HG03439 (cell line): Measurements from ENCODE around the gene LPCAT1.

Source experiments
- ATAC-seq: cut with Tn5 transposase; IDR thresholded peaks from one replicate; pipeline ENCODE4 v1.9.1; 2021; ENCODE audit warnings: mild to moderate bottlenecking, moderate library complexity; ENCODE audit not compliant: unreplicated experiment

The LPCAT1 gene

DNA sequence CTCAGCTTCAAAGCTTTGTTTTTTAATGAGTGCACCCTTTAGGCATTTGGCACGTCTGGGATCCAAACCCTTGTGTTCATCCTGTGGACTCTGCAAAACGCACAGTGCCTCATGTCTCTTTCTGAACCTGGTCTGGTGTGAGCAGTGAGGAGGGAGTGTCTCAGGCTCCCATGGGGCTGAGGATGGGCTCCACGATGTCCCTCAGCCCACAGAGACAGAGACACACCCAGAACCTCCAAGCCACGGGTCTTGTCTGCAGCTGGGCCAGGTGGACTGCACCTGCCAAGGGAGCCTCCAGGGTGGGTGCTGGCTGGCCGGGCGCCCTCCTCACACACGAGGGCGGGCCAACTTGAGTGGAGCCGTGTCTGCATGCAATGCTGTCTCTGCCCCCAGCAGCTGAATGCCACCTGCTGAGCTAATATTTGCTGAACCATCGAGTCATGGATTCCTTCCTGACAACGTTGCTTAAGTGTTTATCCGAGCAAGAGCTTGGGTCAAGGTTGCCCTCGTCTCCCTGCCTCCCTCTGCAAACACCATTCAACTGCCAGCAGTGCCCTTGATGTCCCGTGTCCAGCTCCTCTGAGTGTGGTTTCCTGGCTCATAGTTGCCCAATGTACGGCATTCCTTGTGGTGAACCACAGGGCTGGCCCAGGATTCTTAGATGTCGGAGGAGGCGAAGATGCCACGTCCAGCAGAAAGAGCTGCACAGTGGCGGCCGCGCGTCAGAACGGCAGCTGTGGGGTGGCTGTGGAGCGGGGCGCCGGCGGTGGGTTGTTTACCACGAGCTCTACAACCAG, 31.4 kb upstream of the LPCAT1 start:
- no peak for ATAC-seq

DNA sequence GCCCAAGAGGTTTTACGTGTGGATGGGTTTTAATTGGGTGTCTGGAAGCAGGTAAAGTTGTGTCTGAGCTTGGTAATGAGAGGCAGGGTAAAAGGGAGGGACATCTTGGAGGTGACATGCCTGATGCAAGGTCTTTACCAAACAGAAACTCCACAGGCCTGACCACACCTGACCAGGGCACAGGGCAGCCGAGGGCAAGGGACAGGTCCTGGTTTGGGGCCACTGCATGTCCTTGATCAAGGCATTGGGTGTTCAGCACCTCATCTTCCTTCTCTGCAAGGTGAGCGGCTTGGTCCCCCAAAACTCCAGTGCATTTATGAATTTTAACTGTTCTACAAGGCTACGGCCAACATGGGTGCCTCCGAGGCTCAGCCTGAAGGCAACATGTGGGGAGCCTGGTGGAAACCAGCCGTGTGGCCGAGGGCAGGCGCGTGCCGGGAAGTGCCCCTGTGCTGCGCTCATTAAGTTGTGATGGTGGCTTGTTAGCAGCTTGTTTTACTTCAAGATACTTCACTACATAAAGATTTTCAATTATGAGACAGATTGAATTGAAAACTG, 30.7 kb upstream of the LPCAT1 start:
- no peak for ATAC-seq

GRCh38 chr5:1553539-1554409, 30.0 kb upstream of the LPCAT1 start:
- no peak for ATAC-seq

GRCh38 chr5:1552521-1553255, 28.9 kb upstream of the LPCAT1 start:
- ATAC-seq, result no peak

DNA sequence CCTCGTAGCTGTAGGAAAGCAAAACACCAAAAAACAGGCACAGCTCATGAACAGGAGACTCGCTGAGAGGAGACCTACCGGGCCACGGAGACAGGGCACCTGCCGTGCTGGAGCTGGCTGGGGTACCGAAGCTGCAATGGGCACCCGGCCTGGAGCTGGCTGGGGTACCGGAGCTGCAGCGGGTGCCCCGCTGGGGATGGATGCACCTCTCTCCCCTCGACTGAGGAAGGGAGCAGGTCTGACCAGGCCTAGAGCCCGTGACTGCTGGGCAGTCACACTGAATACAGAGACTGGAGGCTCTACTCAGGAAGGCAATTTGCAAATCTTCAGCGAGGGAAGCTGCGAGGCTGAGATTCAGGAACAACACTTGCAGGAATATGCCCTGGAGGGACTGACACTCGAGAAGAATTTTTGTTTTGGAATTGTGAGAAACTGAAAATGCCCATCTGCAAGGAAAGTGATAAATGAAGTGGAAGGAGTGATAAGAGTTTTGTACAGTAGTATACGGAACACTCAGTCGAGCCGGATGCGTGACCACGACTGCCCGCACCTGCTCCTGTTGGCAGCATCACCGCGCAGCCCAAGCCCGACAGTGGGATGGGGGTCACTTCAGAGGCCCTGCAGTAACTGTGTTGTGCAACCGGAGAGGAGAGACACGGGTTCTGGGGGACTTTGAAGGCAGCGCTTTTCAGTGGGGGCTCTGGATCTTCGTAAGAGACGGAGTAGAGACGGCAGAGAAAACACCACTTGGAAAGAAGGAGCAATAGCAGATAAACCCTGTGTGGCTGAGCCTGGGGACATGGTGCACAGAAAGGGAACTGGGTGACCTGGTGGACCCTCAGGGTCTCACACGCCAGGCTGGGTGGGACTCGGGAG, 27.9 kb upstream of the LPCAT1 start:
- ATAC-seq, result no peak

GRCh38 chr5:1550287-1551076, 26.7 kb upstream of the LPCAT1 start:
- no peak for ATAC-seq

DNA sequence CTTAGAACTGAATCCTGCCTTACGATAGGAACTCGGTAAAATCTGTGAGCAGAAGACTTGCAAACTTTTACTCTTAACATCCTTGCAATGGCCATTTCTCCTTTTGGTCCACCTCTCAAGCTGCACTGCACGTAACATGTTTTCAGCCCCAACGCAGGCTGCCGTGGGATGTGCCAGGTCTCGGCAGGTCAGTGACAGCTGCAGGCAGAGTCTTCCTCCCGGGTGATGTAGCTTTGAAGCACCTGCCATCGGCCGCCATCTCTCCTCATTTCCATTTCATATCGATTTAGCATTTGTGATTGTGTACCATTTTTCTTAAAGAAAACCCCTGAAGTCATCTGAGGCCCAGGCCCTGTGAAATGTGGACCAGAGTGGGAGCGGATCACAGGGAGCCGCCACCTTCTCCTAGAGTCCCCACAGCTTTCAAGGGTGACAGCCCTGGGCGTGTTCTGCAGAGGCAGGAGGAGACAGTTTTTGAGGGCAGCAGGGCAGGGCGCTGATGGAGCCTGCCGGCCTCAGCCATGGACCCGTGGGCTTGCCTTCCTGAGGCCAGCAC, 25.8 kb upstream of the LPCAT1 start:
- no peak for ATAC-seq

DNA sequence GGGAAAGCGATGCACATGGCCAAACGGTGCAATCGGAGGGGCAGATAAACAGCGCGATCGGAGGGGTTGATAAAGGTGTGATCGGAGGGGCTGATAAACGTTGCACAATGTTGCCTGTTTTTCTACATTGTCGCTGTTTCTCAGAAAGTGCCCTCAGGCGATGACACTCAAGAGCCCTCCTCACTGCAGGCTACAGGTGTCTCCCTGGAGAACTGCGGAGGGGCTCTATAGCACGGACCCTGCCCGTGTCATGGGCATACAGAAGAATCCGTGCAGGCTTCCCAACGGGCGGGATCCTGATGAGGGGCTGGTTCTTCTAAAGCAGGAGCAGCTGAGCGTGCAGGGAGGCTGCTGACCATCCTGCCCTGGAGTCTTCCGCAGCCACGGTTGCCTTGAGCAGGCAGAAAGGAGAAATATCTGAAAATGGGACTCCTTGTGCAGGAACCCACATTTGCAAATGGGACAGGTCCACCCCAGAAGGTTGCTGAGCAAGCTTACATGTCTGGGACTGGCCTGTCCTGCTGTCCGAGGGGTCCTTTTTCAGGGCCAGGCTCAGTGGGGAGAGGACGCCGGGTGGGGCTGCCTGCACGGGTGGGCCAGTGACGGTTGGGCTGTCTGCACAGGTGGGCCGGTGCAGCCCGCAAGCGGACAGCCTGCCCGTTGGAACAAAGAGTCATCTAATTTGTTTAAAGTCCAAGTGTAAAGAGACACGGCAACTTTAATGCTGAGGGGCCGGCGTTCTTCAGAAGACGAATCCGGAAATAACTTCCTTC, 25.1 kb upstream of the LPCAT1 start:
- ATAC-seq, result no peak

GRCh38 chr5:1547655-1548054, 23.9 kb upstream of the LPCAT1 start:
- no peak for ATAC-seq

- no peak for ATAC-seq
These were observed 23.5 kb upstream of the LPCAT1 start for GRCh38 chr5:1547236-1547635.

GRCh38 chr5:1546556-1546955, 22.8 kb upstream of the LPCAT1 start:
- ATAC-seq, result no peak

DNA sequence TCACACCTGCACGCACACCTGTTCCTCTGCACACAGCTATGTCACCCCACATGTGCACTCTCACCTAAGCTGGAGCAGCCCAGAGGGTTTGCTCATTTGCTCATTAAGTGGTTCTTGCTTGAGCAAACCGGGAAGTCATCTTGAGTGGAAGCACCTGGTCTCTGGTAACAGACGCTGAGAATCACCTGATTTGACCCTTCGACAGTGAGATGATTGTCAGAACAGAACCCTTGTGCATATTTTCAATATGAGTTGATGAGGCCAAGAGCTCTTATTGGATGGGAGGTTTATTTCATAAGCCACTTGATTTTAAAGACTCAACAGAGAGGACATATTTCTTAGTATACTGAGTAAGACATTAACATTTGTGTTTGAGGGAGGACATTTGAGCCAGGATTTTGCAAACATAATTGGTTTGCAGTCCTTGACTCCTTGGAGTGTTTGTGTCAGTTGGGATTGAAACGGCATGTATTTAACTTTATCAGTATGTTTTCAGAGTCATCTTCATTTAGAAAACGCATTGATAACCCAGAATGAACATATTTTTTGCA, 22.1 kb upstream of the LPCAT1 start:
- no peak for ATAC-seq

- ATAC-seq, result no peak
These were observed 21.5 kb upstream of the LPCAT1 start for GRCh38 chr5:1545126-1545804.

- ATAC-seq, result no peak
These were observed 20.7 kb upstream of the LPCAT1 start for GRCh38 chr5:1544294-1544961.

GRCh38 chr5:1543398-1544293, 19.9 kb upstream of the LPCAT1 start:
- ATAC-seq, result no peak

DNA sequence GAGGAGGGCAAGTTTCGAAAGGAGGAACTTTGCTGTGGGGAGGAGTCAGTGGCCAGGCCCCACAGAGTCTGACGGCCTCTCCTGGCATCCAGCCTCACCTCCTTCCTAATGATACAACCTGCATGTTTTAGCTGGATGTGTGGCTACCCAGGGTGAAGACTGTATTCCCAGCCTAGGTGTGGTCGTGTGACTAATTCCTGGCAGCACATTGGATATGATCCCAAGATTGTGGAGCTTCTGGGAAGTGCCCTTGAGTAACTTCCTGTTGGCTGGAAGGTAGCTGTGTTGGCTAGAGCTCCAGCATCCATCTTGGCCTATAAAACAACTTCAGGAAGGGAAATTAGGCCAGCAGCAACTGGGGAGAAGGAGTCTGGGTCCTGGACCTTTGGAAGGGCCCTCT, 19.0 kb upstream of the LPCAT1 start:
- no peak for ATAC-seq
